ENCODE measurements around the gene CSGALNACT2. TPM values are rescaled to one million over a fixed set of nuclear protein-coding genes. Genes with fewer than 3 reads are reported as not detected.
A peak's percentile ranks its signal among the peaks of the same experiment; 100 is the strongest.

The CSGALNACT2 gene
- total and polyA plus RNA-seq, 9 of the 15 experiments (the other 6 are each of a cell fraction or from before 2014, with no cell fraction given) = 1.4 to 7.3 (median 3.5) TPM

- no peak for TF ChIP-seq E2F5 (CRISPR knock-in tag; IDR thresholded peaks at IDR 0.05)
- TF ChIP-seq ZNF407 (IDR thresholded peaks at IDR 0.05; ENCODE audit: low read depth) = no peak
- TF ChIP-seq HES1 (IDR thresholded peaks at IDR 0.05; ENCODE audit: low read depth) = peak; percentile 38
- TF ChIP-seq ZNF316 (IDR thresholded peaks at IDR 0.05) = no peak
- no peak for TF ChIP-seq CUX1 (CRISPR knock-in tag; IDR thresholded peaks at IDR 0.05)
- no peak for TF ChIP-seq SMARCA5 (IDR thresholded peaks at IDR 0.05)
- TF ChIP-seq RCOR1 (IDR thresholded peaks at IDR 0.05; ENCODE audit: borderline replicate concordance in 1 of 2, low read depth in 2 of 2, low read length in 2 of 2) = 0 out of 4 replicates have a peak, but pooled peaks of 1 of the 2 experiments have one; percentile 38
- TF ChIP-seq FOXP1 (CRISPR knock-in tag; IDR thresholded peaks at IDR 0.05) = no peak
- TF ChIP-seq RBM39 (optimal IDR thresholded peaks at IDR 0.05; ENCODE audit: low read depth, low read length) = no peak
- TF ChIP-seq IRF2 (CRISPR knock-in tag; IDR thresholded peaks at IDR 0.05) = no peak
- peak in 1 of 2 experiments; percentile 27; a peak in 1 of 4 replicates for TF ChIP-seq MAZ (CRISPR knock-in tag; conservative IDR thresholded peaks at IDR 0.05 in 1 of 2, IDR thresholded peaks at IDR 0.05 in 1 of 2)
- TF ChIP-seq MCM3 (IDR thresholded peaks at IDR 0.05) = no peak
- TF ChIP-seq NFIC (IDR thresholded peaks at IDR 0.05) = no peak
These were observed 9.1 kb upstream of the CSGALNACT2 start (continued) for GRCh38 chr10:43128958-43129706.
